NCI-H146 (cell line): ENCODE results near the gene TELO2.

Source experiments
- DNase-seq: peaks from one replicate; lab custom pipeline; 2025; lab: John Stamatoyannopoulos, UW

TELO2 gene

DNA sequence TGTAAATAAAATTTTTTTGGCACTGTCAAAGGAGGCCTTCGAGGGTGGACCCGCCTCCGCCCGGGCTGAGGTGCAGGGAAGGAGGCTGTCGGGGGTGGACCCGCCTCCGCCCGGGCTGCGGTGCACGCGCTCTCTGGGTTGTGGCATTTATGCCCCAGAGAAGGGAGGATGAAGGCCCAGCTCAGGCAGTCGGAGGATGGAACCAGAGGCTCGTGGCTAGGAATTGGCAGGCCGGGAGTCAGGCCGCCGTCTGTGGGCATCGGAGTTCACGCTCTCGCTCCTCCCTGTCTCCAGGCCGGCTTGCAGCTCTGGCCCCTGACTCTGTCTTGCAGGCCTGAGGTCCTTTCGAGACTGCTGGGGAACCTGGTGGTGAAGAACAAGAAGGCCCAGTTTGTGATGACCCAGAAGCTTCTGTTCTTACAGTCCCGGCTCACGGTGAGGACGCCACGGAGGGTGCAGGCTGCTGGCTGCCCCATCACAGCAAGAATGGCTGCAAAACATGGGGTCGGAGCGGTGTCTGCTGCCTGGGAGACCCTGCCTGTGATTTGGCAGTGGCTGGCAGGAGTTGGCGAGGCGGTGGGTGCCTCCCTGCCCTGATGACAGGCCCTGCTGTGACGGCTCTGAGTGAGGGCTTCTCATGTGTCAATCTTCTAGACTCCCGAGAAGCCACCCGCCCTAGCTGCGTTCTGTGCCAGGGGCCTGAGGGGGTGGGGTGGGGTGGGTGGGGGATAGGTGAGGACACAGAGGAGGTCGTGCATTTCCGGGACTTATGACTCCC, 5.9 kb downstream of the TELO2 start:
- no peak for DNase-seq

DNA sequence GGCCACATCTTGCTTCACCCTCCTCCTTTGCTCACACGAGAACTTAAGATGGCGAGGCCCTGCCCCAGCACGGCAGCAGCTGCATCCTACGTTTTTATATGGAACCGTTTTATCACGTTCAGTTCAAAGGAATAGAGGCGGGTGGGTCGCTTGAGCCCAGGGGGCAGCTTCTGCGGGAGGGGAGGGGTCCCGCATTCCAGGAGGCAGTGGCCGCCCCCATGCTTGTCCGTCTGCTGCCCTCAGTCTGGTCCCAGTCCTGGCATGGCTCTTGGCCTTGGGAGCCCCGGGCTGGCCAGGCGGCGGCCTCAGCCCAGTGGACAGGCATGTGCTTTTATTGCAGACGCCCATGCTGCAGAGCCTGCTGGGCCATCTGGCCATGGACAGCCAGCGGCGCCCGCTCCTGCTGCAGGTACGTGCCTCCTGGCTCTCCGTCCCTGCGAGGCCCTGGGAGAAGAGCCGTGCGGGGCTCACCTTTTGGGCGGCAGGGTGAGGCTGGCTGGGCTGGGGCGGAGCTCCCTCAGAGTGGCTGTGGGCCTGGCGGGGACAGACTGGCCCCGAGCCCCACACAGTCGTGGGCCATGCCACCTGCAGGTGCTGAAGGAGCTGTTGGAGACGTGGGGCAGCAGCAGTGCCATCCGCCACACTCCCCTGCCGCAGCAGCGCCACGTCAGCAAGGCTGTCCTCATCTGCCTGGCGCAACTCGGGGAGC, 6.8 kb downstream of the TELO2 start:
- DNase-seq: no peak

DNA sequence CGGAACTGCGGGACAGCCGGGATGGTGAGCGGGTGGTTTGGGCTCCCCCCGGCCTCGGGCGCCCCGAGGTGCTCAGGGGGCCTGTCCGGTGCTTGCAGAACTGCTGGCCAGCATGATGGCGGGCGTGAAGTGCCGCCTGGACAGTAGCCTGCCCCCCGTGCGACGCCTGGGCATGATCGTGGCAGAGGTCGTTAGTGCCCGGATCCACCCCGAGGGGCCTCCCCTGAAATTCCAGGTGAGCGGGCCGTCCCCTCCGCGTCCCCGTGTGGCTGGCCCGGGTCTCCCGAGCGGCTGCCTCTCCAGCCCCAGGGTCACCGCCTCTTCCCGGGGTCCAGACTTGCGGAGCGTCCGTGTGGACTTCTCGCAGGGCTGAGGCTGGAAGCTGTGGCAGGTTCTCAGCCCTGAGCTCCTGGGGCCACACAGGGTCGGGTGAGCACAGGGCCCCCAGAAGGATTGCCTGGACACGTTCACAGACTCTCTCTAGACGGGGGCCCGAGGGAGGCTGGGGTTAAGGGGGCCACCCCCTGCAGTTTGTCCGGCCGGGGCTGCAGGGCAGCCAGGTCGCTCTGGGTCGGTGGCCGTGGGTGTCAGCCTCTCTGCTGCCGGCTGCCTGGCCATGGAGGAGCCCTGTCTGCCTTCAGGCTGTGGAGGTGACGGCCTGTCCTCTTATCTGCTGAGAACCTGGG, 7.4 kb downstream of the TELO2 start:
- no peak for DNase-seq

DNA sequence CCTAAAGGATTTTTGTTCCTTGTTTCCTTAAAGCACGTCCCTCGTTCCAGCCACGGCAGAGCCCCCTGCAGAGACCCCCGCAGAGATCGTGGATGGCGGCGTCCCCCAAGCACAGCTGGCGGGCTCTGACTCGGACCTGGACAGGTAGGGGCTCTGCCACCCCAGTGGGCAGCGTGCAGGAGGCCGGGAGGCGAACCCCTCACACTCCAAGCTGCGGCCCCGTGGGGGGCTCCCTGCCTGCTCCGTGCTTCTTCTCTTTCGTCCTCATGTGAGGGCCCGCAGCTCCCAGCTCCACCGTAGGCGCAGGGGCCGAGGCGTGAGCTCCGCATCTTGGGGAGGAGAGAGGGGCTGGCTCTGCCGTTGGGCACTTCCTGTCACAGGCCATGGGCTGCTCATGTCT, 8.5 kb downstream of the TELO2 start:
- DNase-seq: no peak

DNA sequence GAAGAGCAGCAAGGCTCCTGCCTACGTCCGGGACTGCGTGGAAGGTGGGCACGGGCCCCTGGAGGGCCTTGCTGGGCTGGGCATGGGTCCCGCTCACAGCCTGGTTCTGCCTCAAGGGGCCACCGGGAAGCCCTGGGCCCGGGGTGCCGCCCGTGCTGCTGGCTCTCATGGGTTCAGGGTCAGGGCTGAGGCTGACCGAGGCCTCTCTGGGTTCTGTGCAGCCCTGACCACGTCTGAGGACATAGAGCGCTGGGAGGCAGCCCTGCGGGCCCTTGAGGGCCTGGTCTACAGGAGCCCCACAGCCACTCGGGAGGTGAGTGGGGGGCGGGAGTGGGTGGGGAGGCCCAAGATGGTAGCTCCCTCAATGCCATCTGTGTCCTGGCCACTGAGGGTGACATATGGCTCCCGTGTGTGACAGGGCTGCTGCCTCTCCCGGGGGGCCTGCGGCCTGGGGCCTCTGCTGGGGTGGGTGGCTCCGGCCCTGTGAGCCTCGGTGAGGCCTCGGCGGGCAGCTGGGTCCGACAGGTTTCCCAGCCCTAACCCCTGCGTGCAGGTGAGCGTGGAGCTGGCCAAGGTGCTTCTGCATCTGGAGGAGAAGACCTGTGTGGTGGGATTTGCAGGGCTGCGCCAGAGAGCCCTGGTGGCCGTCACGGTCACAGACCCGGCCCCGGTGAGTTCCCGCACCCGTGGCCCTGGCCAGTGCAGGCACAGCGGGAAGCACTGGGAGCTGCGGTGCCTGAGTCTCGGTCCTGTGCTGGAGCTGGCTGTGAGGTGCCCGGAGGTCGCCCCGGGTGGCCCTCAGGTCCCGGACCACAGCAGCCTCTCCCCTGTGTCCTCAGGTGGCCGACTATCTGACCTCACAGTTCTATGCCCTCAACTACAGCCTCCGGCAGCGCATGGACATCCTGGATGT, 9.2 kb downstream of the TELO2 start:
- no peak for DNase-seq

DNA sequence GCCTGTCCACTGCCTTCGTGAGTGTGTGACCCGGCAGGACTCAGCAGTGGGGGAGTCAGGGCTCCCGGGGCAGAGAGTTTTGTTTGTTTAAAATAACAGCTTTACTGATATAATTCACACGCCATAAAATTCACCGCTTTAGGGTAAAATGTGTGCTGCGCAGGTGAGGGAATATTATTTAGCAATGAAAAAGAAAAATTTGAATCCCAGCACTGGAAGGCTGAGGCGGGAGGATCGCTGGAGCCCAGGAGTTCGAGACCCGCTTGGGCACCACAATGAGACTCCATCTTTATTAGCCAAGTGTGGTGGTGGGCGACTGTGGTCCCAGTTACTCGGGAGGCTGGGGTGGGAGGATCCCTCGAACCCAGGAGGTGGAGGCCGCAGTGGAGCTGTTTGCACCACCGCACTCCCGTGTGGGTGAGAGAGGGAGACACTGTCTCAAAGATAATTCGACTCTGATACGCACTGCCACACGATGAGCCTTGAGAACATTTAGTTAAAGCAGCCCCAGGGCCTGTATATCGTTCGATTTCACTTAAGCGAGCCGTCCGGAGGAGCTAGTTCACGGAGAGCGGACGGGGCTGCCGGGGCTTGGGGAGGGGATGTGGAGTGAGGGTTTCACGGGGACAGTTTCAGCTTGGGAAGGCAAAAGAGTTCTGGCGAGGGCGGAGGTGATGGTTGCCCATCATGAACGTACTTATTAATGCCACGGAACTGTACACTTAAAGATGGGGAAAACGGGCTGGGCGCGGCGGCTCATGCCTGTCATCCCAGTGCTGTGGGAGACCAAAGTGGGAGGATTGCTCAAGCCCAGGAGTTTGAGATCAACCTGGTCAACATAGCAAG, 10.2 kb downstream of the TELO2 start:
- DNase-seq: no peak

DNA sequence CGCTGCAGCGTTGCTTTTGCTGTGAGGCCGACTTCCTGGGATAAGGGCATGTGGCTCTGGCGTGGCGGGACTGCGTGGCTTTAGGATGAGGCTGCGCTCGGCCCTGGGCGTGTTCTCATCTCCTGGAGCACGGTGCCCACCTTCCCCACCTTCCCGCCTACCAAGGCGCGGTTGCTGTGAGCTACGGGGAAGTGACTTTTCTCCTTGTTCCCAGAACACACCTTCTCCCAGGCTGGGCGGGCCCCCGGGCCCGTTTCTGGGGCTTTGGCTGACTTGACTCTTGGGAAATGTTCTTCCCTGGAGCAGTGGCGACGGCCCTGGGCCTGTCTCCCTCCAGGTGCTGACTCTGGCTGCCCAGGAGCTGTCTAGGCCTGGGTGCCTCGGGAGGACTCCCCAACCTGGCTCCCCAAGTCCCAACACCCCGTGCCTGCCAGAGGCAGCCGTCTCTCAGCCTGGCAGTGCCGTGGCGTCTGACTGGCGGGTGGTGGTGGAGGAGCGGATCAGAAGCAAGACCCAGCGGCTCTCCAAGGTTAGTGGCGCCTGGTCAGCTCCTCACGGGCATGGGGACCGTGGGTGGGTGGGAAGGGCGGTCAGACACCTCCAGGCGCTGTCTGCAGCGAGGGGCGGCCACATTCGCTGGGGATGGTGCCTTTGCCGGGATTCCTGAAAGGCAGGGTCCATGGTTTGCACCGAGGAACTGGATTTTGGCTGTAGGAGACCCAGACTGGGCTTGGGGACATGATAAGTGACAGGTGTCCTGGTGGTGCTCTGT, 12.1 kb downstream of the TELO2 start:
- DNase-seq: no peak

DNA sequence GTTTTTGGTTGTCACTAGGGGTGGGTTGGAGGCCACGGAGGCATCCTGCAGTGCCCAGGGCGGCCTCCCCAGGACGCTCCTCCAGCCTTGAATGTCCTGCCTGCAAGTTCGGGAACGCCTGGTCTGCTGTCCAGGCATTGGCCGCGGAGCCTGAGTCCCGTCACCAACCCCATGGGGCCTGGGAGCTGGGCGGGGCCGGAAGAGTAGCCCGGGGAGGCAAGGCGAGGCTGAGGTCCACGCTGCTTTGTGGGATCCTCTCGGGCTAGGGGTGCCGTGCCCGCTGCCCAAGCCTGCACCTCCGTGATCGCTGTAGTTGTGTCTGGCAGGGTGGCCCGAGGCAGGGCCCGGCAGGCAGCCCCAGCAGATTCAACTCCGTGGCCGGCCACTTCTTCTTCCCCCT, 12.8 kb downstream of the TELO2 start:
- DNase-seq: no peak

DNA sequence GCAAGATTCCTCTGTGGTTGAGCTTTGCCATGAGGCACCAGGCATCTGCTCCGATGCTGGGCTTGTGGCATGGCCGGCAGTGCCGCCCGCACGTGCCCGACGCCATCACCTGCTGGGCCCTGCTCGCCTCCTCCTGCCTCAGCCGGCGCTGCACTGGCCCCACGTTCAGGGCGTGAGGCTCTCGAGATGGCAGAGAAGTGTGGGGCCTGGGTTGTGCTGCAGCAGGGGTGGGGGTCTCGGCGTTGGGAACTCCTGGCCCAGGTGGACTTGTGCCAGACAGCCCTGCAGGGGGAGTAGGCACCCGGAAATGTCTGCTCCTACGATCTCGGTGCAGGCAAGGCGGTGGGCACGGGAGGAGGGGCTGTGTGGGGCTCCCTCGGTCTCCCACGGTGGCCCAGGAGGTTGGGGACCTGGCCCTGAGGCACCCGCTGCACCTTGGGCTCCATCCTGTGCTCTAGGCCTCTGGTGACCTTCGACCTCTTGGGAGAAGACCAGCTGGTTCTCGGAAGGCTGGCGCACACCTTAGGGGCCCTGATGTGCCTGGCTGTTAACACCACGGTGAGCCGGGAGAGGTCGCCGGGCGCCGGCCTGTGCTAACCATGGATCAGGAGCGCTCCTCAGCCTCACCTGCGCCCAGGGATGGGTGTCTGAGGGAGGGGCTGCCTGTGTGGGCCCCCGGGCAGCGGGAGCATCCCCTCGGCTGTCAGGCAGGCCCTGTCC, 13.5 kb downstream of the TELO2 start:
- DNase-seq: no peak

DNA sequence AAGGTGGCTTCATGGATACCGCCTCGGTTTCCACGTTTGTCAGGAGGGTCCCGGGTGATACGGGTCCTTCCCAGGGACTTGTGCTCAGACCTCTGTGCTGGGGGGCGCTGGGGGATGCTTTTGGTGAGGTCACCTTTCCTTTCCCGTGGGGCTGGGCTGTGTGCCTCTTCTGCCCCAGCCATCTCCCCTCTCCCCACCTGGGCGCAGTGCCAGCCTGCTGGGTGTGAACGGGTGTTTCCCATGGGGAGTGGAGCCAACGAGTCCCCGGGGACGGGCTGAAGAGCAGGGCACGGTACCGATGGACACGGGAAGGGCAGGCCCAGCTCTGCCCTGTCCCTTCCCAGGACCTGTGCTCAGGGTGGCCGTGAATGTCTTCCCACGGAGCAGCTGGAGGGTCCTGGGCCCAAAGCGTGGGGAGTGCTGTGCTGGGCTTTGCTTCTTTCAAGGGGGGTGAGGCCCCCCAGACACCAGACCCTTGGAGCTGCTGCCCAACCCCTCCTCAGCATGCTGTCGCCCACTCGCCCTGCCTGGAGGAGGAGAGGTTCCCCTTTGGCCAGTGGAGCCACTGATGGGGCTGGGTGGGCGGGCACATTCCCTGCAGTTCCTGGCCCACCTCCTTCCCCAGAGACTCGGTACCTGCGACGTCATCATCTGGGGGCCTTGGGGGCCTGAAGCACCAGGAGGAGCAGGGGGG, 15.5 kb downstream of the TELO2 start:
- DNase-seq: no peak

DNA sequence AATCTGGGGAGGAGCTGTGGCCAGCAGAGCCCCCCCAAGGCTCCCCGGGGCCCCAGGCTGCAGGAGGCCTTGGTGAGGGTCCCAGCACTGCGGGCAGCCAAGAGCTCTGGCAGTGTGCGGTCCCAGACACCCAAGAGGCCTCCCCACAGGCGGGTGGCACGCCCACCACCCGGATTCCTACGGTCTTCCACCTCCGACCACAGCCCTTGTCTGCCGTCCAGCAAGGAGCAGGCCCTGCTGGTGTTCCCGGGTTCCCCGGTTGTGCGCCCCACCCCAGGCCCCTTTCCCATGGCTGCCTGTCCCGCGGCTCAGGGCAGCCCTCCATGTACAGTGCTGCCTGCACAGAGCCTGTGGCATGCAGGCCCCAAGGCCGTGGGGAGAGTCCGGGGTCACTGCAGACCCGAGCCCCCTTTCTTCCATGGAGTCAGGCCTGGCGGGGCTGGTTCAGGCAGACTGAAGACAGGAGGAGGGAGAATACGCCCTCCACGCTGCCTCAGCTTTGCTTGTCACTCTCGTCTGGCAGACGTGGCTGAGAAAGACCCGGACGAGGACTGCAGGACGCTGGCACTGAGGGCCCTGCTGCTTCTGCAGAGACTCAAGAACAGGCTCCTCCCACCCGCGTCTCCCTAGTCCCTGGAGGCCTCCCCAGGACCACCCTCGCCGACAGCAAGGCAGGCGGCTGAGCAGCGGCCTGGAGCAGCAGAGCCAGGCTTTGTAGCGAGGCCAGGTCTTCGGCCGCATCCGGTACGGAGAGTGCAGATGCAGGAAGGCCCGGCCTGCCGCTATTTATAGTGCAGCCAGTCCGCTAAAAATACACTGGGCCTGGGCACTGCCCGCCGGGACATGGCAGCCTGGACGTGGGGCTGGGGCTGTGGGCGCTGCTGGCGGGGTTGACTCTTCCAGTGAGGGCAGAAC, 16.4 kb downstream of the TELO2 start:
- DNase-seq: no peak

DNA sequence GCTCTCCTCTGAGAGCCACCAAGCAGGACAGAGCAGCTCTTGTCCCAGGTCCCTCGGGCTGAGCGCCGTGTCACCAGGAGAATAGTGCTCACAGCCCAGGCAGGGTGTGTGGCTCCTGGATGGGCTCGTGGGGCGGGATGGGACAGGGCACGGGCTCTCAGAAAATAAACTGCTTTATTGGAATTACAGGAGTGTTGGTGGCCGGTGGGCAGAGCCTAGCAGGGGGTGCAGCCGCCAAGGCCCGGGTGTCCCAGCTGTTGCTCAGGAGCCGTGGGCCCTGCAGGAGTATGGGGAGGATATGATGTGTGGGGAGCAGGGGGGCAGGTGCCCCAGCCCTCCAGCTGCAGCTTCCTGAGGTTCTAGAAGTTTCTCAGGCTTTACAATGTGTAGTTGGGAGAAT, 17.1 kb downstream of the TELO2 start:
- no peak for DNase-seq

DNA sequence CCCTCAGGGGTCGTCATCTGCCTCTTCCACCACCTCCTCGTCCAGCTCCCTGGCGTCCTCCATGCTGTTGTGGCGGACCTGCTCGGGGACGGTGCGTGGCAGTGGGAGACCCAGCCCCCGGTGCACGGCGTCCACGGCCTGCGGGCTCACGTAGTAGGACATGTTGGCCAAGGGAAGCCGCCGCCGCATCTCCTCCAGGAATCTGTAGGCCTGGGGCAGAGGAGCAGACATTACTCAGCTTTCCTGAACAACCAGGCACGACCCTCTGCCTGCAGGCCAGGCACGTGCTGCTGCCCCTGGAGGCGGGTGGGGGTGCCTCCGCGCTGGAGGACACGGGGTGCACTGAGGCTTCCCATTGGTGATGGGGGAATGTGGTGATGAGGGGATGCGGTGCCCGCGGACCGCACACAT, 17.8 kb downstream of the TELO2 start:
- DNase-seq: no peak

DNA sequence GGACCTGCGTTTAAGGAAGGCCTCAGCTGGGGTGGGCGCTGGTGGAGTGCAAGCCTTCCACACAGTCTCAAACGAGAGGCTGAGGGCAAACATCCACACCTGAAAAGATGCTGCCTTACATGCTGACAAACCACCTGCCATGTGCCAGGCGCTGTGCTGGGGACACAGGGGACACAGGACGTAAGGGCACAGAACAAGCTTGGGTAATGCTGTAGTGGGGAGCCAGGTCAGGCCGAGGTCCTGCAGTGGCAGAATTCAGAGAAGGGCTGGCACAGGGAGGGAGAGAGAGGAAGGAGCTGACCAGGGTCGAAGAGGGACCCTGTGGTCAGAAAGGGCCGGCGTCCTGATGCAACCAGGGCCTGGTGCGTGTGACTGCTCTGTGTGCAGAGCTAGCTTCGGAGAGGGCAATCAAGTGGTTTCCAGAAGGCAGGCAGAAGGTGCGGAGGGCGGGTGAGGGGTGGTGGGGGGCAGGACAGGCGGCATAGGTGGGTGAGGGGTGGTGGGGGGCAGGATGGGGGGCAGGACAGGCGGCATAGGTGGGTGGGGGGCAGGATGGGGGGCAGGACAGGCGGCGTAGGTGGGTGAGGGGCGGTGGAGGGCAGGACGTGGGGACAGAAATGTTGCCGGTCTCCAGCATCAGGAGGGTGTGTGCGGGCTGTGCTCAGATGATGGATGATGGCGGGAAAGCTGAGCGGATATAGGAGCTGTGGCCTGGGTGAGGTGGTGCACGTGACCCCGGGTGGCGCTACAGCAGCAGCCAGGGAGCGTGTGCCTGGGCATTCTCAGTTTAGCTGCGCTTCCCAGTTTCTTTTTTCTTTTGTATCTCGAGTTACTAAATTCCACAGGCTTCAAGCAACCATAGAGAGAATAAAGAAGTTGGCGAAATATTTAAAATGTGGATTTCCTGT, 18.8 kb downstream of the TELO2 start:
- no peak for DNase-seq

DNA sequence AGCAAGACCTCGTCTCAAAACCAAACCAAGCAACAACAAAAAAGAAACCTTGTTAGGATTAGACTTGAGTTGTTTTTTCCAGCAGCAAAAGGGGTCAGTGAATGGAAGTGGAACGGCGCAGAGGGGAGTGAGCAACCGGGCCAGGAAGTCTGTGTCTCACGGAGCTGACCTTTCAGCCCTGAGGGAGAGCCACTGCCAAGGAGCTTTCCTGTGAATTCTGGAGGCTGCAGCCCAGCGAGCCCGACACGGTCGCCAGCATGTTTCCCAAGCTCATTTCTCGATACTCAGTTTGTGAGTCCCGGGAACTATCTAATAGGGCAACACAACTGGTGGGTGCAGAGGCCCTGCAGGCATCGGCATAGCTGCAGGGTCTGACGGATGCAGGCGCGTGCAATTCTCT, 19.6 kb downstream of the TELO2 start:
- DNase-seq: no peak

DNA sequence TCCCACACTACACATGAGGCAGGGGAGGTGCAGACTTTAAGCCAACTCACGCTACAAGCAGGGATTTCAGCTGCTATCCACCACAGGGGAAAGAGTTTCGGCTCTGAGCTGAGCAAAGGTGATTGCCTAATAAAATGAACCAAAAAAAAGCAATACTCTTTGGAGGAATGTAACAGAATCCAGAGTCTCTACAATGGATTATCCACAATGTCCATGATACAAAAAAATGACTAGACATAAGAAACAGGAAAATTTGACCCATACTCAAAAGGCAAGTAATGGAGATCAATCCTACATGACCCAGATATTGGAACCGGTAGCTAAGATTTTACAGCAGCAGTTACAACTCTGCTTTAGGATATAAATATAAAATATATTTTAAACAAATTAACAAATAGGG, 21.3 kb downstream of the TELO2 start:
- no peak for DNase-seq

DNA sequence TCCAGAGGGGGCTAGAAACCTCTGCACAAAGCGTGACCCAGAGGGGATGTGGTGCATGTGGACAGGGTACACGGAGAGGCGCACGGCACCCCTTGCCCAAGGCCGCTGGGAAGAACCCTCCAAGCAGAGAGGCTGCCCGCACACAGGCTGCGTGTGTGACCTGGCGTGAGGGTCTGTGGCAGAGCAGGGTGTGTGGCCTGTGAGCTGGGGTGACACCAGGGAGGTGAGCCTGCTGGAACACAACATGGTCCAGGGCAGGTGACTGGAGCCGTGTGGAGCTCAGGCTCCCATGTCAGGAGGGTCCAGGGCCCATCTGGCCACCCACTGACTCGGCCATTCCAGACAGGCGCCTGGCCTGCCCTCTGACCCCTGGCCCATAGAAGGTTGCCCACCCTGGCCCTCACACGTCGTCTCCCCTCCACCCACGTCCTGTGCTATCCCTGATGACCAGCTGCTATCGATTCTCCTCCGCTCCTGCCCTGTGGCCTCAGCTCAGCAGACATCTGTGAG, 25.5 kb downstream of the TELO2 start:
- DNase-seq: no peak
